ENCODE results near the gene MSH4. TPM values are rescaled to one million over a fixed set of nuclear protein-coding genes. Genes with fewer than 3 reads are reported as not detected.
"Not testable (repeated sequence)": the region's sequence is repeated elsewhere in the genome, so short reads cannot be mapped to it uniquely, and the experiment has no call there.

The MSH4 gene
- polyA plus RNA-seq, 10 donors = 0.19 to 1.2 (median 0.36) TPM

DNA sequence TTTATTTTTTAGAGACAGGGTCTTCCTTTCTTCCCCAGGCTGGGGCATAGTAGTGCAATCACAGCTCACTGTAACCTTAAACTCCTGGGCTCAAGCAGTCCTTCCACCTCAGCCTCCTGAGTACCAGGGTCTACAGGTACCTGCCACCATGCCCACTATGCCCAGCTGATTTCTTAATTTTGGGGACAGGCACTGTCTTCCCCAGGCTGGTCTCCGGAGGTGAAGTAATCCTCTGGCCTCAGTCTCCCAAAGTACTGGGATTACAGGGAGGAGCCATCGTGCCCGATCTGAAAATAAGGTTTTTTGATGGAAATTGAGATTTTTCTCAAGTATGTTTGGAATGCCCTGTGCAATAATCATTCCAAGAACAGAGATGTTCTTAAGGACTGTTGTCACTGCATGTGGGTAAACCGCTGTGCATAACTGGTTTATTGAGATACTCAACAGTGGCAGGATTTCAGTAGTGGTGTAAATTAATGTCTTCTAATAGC, 934 bp upstream of the MSH4 start:
- DNase-seq = no peak

DNA sequence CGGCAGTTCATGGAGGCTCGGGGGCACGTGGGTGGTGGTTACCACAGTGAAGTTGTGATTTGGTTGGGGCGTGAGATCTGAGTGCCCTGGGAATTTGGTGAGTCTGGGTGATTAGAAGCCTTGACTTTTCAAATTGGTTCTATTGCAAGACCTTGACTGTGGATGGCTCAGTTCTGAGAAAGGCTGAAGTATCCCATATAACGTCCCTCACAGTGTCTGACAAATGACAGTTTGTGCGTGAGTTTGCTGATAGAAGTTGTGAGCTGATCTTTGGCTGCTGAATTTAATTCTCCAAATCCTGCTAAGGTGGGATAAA, 549 bp downstream of the MSH4 start:
- no peak for DNase-seq

- no peak for DNase-seq
Measured at GRCh38 chr1:75797606-75798216, 1.0 kb downstream of the MSH4 start.

DNA sequence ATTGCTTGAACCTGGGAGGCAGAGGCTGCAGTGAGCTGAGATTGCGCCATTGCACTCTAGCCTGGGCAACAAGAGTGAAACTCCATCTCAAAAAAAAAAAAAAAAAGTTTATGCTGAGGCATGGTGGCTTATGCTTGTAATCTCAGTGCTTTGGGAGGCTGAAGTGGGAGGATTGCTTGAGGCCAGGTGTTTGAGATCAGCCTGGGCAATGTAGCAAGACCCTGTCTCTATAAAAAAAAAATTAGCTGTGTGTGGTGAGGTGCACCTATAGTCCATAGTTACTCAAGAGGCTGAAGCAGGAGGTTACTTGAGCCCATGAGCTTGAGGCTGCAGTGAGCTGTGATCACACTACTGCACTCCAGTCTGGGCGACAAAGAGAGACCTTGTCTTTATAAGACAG, 4.8 kb downstream of the MSH4 start:
- not testable (repeated sequence) for DNase-seq

DNA sequence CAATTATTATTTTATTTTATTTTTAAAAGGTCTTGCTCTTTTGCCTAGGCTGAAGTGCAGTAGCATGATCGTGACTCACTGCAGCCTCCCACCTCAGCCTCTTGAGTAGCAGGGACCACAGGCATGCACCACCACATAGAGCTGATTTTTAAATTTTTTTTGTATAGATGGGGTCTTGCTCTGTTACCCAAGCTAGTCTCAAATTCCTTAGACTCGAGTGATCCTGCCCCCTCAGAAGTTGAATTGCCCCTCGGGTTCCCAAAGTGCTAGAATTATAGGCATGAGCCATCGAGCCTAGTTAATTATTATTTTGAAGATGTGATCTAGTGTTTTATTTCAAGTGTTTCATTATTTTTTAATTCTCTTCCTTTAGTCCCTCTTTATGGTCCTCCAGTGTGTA, 12.2 kb downstream of the MSH4 start:
- no peak for DNase-seq

DNA sequence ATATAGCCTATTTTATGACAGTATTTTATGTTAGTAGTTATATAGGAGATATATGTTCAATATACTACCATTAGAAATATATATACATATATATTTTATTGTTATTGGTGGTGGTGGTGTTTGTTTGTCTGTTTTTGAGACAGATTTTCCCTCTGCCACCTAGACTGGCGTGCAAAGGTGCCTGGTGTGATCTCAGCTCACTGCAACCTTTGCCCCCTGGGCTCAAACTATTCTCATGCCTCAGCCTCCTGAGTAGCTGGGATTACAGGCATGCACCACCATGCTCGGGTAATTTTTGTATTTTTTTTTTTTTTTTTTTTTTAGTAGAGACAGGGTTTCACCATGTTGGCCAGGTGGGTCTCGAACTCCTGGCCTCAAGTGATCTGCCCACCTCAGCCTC, 13.4 kb downstream of the MSH4 start:
- DNase-seq = not testable (repeated sequence)

- DNase-seq = peak in 2 of 3 donors; percentile 7 to 41
Measured at GRCh38 chr1:75811211-75811981, 14.7 kb downstream of the MSH4 start.

- no peak for DNase-seq
Measured at GRCh38 chr1:75812065-75812464, 15.4 kb downstream of the MSH4 start.

- DNase-seq = not testable (repeated sequence)
Measured at GRCh38 chr1:75823596-75823995, 26.9 kb downstream of the MSH4 start.

- no peak for DNase-seq
Measured at GRCh38 chr1:75836528-75837100, 39.9 kb downstream of the MSH4 start.

GRCh38 chr1:75838079-75838478, 41.4 kb downstream of the MSH4 start:
- peak in 1 of 3 donors; percentile 1 for DNase-seq

DNA sequence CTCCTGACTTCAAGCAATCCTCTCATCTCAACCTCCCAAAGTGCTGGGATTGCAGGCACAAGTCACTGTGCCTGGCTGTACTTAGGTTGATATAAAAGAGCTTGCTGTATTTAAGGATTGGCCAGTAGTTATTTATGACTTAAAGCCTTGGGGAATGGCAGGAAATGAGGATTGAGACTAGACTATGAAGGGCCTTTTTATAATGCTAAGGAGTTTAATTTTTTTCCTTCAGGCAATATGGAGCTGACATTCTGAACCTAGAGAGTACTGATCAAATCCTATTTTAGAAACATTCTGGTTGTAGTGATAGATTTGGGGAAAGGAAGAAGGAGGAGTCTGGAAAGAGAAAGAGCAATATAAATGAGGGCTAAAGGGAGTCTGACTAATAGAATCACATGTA, 44.7 kb downstream of the MSH4 start:
- DNase-seq = no peak

GRCh38 chr1:75845576-75845975, 48.9 kb downstream of the MSH4 start:
- no peak for DNase-seq

DNA sequence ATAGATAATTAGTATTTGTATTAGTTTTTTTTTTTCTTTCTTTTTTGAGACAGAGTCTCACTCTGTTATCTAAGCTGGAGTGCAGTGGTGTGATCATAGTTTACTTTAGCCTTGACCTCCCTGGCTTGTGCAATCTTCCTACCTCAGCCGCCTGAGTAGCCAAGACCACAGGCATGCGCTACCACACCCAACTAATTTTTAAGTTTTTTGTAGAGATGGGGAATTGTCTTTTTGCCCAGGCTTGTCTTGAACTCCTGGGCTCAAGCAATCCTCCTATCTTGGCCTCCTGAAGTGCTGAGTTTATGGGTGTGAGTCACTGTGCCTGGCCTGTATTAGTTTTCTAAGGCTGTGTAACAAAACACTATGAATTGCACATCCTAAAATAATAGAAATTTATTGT, 58.3 kb downstream of the MSH4 start:
- no peak for DNase-seq

- no peak for DNase-seq
Measured at GRCh38 chr1:75855734-75856133, 59.1 kb downstream of the MSH4 start.

DNA sequence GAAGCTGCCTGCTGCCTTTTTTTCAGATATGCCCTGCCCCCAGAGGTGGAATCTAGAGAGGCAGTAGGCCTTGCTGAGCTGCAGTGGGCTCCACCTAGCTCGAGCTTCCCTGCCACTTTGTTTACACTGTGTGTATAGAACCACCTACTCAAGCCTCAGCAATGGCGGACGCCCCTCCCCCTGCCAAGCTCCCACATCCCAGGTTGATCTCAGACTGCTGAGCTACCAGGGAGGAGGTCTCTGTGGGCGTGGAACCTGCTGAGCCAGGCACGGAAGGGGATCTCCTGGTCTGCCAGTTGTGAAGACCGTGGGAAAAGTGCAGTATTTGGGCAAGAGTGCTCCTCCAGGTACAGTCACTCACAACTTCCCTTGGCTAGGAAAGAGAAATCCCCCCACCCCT, 65.1 kb downstream of the MSH4 start:
- no peak for DNase-seq

DNA sequence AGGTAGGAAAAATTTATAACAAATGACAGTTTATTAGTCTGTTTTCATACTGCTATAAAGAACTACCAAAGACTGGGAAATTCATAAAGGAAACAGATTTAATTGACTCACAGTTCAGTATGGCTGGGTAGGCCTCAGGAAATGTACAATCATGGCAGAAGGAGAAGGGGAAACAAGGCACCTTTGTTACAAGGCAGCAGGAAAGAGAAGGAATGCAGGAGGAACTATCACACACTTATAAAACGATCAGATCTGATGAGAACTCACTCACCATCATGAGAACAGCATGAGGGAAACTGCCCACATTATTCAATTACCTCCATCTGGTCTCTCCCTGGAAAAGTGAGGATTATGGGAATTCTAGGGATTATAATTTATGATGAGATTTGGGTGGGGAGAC, 74.3 kb downstream of the MSH4 start:
- no peak for DNase-seq

GRCh38 chr1:75879985-75880384, 83.3 kb downstream of the MSH4 start:
- no peak for DNase-seq

- DNase-seq = no peak
Measured at GRCh38 chr1:75884437-75884836, 87.8 kb downstream of the MSH4 start.

GRCh38 chr1:75901371-75901770, 104.7 kb downstream of the MSH4 start:
- DNase-seq = no peak

DNA sequence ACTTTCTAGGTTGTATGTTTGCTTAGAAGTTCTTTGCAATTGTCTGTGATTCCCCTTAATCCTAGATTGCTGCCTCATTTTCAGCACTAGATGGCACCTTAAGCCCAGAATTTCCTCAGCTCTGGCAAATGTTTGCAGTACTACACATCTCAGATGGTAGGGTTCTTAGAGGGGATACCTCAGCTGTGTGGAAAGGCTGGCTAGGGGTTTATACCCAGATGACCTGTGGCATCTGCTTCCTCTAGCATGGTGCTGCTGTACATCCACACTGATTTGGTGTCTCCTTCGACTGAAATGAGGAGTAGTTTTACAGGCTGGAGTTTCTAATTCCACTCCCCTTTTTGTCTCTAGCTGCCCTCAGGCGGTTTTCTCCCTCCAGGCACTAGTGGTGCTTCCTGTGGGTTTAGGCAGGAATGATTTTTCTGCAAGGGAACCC, 112.1 kb downstream of the MSH4 start:
- DNase-seq = peak; percentile 12 to 39 (median 21)

DNA sequence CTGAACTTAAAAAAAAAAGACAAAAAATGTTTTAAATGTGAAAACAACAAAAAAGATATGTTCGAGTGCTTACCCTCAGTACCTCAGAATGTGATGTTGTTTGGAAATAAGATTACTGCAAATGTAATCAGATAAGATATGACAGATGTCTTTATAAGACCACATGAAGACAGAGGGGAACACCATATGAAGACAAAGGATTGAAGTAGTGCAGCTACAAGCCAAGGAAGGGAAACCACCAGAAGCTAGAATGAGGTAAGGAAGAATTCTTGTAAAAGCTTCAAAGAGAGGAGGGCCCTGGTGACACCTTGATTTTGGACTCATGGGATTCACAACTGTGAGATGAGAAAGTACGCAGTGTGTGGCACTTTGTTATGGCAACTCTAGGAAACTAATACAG, 120.2 kb downstream of the MSH4 start:
- no peak for DNase-seq

DNA sequence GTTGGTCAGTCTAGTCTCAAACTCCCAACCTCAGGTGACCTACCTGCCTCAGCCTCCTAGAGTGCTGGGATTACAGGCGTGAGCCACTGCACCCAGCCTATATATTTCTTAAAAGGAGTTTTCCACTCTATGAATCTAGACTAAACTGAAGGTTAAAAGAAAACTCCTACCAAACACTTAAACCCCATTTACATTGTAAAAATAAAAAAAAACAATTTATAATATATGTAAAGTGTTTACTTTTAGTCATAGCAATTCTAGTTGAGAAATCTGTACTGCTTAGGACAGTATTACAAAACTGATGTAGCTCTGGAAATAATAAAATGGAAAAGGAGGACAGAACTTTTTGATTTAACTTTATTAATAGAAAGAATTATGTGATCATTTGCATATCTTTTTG, 126.0 kb downstream of the MSH4 start:
- DNase-seq = no peak

All from muscle of back (tissue), 11 donors.